SH-SY5Y (cell line): ENCODE results near the gene ACIN1.

Source experiments
- GATA2 ChIP-seq: IDR thresholded peaks from 2 replicates; pipeline ENCODE4 v1.6.1; 2011; ENCODE audit warnings: mild to moderate bottlenecking, low read depth, low read length
- GATA3 ChIP-seq: IDR thresholded peaks from 2 replicates; pipeline ENCODE4 v1.6.1; 2011; ENCODE audit warnings: low read depth, mild to moderate bottlenecking, low read length, moderate library complexity

DNA sequence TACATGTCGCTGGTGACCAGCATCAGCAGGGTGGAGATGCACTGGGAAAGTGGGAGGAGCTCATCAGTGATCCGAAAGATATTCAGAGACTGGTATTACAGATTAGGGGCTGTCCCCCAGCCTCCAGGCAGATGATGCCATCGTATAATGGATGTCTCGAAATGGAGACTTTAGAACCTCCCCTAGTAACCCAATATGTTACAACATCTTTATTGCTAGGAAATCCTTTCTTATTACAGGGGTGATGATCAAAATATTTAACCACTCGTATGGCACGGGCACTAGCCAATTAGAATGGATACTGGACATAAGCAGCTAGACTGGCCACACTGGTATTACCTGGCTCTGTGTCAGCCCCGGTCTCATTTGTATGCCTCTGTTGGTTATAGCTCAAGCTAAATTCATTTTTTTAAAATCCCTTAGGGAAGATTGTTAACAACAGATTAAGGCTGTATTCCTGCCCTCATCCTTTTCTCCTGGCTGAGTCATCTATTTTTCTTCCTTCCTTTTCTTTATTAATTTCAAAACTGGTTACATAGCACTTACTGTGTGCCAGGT is 34.9 kb upstream of the ACIN1 start:
- TF ChIP-seq GATA3 = no peak
- no peak for TF ChIP-seq GATA2
